ENCODE measurements around the gene R3HDM2. TPM values are rescaled to one million over a fixed set of nuclear protein-coding genes. Genes with fewer than 3 reads are reported as not detected.

Gene R3HDM2
- total RNA-seq, 1 donor from 2014 or later = 19.2 TPM

DNA sequence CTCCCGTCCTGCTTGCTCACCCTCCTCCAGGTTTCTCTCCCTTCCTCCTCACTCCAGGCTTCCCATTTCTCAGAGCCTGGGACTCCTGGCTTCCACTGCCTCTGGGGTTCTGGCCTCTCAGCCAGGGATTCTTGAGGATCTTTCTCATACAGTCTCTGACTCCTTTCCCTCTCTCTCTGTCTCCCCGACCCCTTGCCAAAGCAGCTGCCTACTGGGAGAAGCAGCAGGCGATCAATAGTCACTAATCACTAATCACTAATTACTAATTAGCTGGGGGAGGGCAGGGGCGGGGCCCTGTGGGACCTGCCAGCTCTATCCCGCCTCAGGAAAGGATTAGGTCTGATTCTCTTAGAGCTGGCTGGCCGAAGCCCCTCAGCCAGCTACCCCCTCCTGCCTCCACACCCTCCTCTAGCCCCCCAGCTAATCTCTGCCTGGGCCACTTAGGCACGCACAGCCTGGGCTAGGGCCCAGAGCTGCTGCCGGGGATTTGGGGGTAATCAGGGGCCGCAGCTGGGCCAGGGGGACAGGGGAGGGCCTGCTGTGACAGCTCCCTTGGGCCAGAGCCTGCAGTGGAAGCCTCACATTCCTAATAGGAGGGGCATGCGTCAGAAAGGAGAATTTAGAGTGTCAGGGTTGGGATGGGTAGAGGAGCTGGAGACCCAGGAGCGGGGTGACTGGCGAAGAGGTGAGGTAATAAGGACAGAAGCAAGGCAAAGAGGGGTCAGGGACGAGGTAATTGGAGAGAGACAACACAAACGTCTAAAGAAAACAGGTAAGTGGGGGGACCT is 211.4 kb downstream of the R3HDM2 start:
- Histone ChIP-seq H3K9ac (ENCODE audit: low read length) (no peak overlapping the region), H4K20me1 (ENCODE audit: insufficient read depth, low read length) (peaks cover 49% of the 10 kb centered on the region), H3K4me1 (ENCODE audit: insufficient read depth, low read length) (peaks cover 11% of the 10 kb centered on the region), H3K9me3 (ENCODE audit: insufficient read depth, low read depth, low read length) (peaks cover 3% of the 10 kb centered on the region), H3K36me3 (ENCODE audit: insufficient read depth, low read length) (no peaks in the 10 kb centered on the region), H3K27ac (ENCODE audit: low read depth, low read length) (no peak overlapping the region), H3K79me2 (ENCODE audit: insufficient read depth, low read length) (no peaks in the 10 kb centered on the region), H3K4me3 (ENCODE audit: insufficient read depth, low read depth, low read length) (no peak overlapping the region), H2AFZ (ENCODE audit: low read depth, low read length) (no peak overlapping the region), H3K4me2 (ENCODE audit: low read length) (no peak overlapping the region), H3K27me3 (ENCODE audit: insufficient read depth, low read length) (peaks cover 70% of the 10 kb centered on the region)
- TF ChIP-seq EZH2 (IDR thresholded peaks at IDR 0.05; ENCODE audit: insufficient read depth, low read length) = peak; percentile 74
- TF ChIP-seq, protein P1, sequence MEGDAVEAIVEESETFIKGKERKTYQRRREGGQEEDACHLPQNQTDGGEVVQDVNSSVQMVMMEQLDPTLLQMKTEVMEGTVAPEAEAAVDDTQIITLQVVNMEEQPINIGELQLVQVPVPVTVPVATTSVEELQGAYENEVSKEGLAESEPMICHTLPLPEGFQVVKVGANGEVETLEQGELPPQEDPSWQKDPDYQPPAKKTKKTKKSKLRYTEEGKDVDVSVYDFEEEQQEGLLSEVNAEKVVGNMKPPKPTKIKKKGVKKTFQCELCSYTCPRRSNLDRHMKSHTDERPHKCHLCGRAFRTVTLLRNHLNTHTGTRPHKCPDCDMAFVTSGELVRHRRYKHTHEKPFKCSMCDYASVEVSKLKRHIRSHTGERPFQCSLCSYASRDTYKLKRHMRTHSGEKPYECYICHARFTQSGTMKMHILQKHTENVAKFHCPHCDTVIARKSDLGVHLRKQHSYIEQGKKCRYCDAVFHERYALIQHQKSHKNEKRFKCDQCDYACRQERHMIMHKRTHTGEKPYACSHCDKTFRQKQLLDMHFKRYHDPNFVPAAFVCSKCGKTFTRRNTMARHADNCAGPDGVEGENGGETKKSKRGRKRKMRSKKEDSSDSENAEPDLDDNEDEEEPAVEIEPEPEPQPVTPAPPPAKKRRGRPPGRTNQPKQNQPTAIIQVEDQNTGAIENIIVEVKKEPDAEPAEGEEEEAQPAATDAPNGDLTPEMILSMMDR (IDR thresholded peaks at IDR 0.05; ENCODE audit: insufficient read depth, low read depth, low read length) = no peak
- Mint-ChIP-seq H3K27ac (ENCODE audit: unreplicated experiment) (no peak overlapping the region), H3K27me3 (ENCODE audit: low read depth, unreplicated experiment) (peaks cover 71% of the 10 kb centered on the region), H3K4me3 (ENCODE audit: unreplicated experiment) (peak overlapping the region; percentile 17), H3K9me3 (ENCODE audit: unreplicated experiment) (peaks cover 4% of the 10 kb centered on the region), H3K36me3 (ENCODE audit: low read depth, unreplicated experiment) (peaks cover 8% of the 10 kb centered on the region), H3K4me1 (ENCODE audit: low read depth, unreplicated experiment) (peaks cover 29% of the 10 kb centered on the region)
- FAIRE-seq (no peak), DNase-seq (ENCODE audit: low read depth) (no peak)

DNA sequence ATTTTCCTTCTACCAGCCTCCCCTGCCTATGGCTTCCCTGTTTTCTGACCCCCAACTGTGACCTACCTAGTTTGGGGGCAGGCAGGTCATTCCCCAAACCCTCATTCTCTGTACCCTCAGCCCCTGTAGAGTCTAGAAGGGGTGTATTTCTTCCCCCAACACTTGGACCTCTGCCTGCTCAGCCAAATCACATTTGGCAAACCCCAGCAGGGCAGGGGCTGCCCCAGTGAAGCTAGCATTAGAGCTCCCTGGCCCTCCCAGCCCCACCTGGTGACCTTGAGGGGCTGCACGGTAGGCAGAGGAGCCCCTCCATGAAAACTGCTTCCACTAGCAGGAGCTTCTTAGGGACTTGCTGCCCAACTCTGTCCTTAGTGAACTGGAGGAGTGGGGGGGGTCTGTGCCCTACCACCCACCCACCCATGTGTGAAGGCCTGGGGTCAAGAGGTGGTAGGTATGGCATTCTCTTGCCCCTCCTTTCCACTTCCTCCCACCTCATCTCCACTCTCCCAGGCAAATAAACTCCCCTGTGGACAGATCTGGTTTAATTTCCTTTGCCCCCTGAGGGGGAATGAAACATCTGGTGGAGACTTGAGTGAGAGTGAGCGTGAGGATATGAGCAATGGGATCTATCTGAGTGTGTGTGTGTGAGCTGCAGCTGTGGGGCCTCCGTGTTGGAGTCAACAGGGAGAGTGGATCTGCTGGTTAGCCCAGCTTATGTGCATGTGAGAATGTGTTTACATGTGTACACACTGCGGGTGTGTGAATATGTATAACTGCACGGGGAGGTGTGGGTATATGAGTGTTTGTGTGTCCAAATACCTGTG is 212.6 kb downstream of the R3HDM2 start:
- peaks cover 3% of the 10 kb centered on the region for H3K9me3 ChIP-seq (ENCODE audit: insufficient read depth, low read depth, low read length)
- FAIRE-seq (no peak), DNase-seq (ENCODE audit: low read depth) (no peak)
- no peak overlapping the region for H2AFZ ChIP-seq (ENCODE audit: low read depth, low read length)
- Mint-ChIP-seq H3K36me3 (ENCODE audit: low read depth, unreplicated experiment) (peaks cover 9% of the 10 kb centered on the region), H3K4me3 (ENCODE audit: unreplicated experiment) (peak overlapping the region; percentile 90), H3K27ac (ENCODE audit: unreplicated experiment) (no peak overlapping the region), H3K9me3 (ENCODE audit: unreplicated experiment) (peaks cover 3% of the 10 kb centered on the region), H3K4me1 (ENCODE audit: low read depth, unreplicated experiment) (peaks cover 41% of the 10 kb centered on the region), H3K27me3 (ENCODE audit: low read depth, unreplicated experiment) (peaks cover 60% of the 10 kb centered on the region)
- H3K4me2 ChIP-seq (ENCODE audit: low read length) = no peak overlapping the region
- H4K20me1 ChIP-seq (ENCODE audit: insufficient read depth, low read length) = peaks cover 59% of the 10 kb centered on the region
- H3K27ac ChIP-seq (ENCODE audit: low read depth, low read length) = no peak overlapping the region
- no peak overlapping the region for H3K9ac ChIP-seq (ENCODE audit: low read length)
- H3K4me3 ChIP-seq (ENCODE audit: insufficient read depth, low read depth, low read length) = no peak overlapping the region
- H3K27me3 ChIP-seq (ENCODE audit: insufficient read depth, low read length) = peaks cover 69% of the 10 kb centered on the region
- H3K4me1 ChIP-seq (ENCODE audit: insufficient read depth, low read length) = peaks cover 11% of the 10 kb centered on the region
- H3K36me3 ChIP-seq (ENCODE audit: insufficient read depth, low read length) = no peaks in the 10 kb centered on the region
- H3K79me2 ChIP-seq (ENCODE audit: insufficient read depth, low read length) = no peaks in the 10 kb centered on the region
- TF ChIP-seq, protein P1 (IDR thresholded peaks at IDR 0.05; ENCODE audit: insufficient read depth, low read depth, low read length) = no peak
- no peak for TF ChIP-seq EZH2 (IDR thresholded peaks at IDR 0.05; ENCODE audit: insufficient read depth, low read length)

Data from astrocyte (in vitro differentiated cells and primary cell).